ENCODE measurements around the gene COG6. TPM values are rescaled to one million over a fixed set of nuclear protein-coding genes. Genes with fewer than 3 reads are reported as not detected.

COG6 gene
- total RNA-seq, 2 experiments from 2014 or later: 30.1 to 33.2 TPM

GRCh38 chr13:39692660-39693438, 37.4 kb downstream of the COG6 start:
- Histone ChIP-seq H3K4me1 (ENCODE audit: insufficient read depth, low read length, poor library complexity, severe bottlenecking) (peaks cover 4% of the 10 kb centered on the region), H3K9me2 (ENCODE audit: insufficient read depth, low read length) (no peaks in the 10 kb centered on the region), H3K27ac (ENCODE audit: low read depth, low read length, poor library complexity, severe bottlenecking) (no peak overlapping the region), H4K20me1 (ENCODE audit: insufficient read depth, low read length) (no peaks in the 10 kb centered on the region), H3K79me2 (ENCODE audit: insufficient read depth, low read depth, low read length) (no peaks in the 10 kb centered on the region), H2AFZ (ENCODE audit: low read length) (no peak overlapping the region), H3K36me3 (ENCODE audit: insufficient read depth, low read length) (peaks cover 16% of the 10 kb centered on the region), H3K9me3 (ENCODE audit: low read length) (no peaks in the 10 kb centered on the region), H3K4me2 (ENCODE audit: low read length) (no peak overlapping the region), H3K4me3 (ENCODE audit: low read depth, low read length, poor library complexity, severe bottlenecking) (no peak overlapping the region)
- no peak for DNase-seq (ENCODE audit: low spot score)
- no TSS peak for BruUV-seq (replicated peaks)
- TF ChIP-seq EZH2phosphoT487 (IDR thresholded peaks at IDR 0.05; ENCODE audit: borderline replicate concordance, low read depth, low read length) (no peak), CTCF (conservative IDR thresholded peaks at IDR 0.05; ENCODE audit: low read length) (no peak)
- CTCF ChIA-PET (ENCODE audit: unreplicated experiment): interaction anchor here (0.5 kb wide), 1 partner anchor 397 kb away, joined by 4 read pairs; no protein-coding TSS in a partner anchor
- intact Hi-C loops (cut with micrococcal nuclease; ENCODE audit: unreplicated experiment): no loop called here
- POLR2A ChIA-PET: interaction anchor here (0.6 to 1.7 kb wide), 5 partner anchors 9 to 841 kb away, joined by 3 to 8 read pairs (median 3); no protein-coding TSS in a partner anchor

GRCh38 chr13:39699274-39699673, 43.8 kb downstream of the COG6 start:
- Histone ChIP-seq H3K4me1 (ENCODE audit: insufficient read depth, low read length, poor library complexity, severe bottlenecking) (no peaks in the 10 kb centered on the region), H3K9me2 (ENCODE audit: insufficient read depth, low read length) (no peaks in the 10 kb centered on the region; the same call in 1 of the 2 replicates), H3K4me2 (ENCODE audit: low read length) (no peak overlapping the region), H3K4me3 (ENCODE audit: low read depth, low read length, poor library complexity, severe bottlenecking) (no peak overlapping the region), H4K20me1 (ENCODE audit: insufficient read depth, low read length) (no peaks in the 10 kb centered on the region), H3K27ac (ENCODE audit: low read depth, low read length, poor library complexity, severe bottlenecking) (no peak overlapping the region), H2AFZ (ENCODE audit: low read length) (no peak overlapping the region), H3K9me3 (ENCODE audit: low read length) (no peaks in the 10 kb centered on the region), H3K79me2 (ENCODE audit: insufficient read depth, low read depth, low read length) (no peaks in the 10 kb centered on the region), H3K36me3 (ENCODE audit: insufficient read depth, low read length) (peaks cover 3% of the 10 kb centered on the region; the same call in 1 of the 2 replicates)
- intact Hi-C loops (cut with micrococcal nuclease; ENCODE audit: unreplicated experiment): no loop called here
- TF ChIP-seq EZH2phosphoT487 (IDR thresholded peaks at IDR 0.05; ENCODE audit: borderline replicate concordance, low read depth, low read length) (no peak), CTCF (conservative IDR thresholded peaks at IDR 0.05; ENCODE audit: low read length) (no peak)
- DNase-seq (ENCODE audit: low spot score): no peak
- ChIA-PET CTCF (ENCODE audit: unreplicated experiment) (no interaction called here), POLR2A (interaction anchor here (0.5 to 0.7 kb wide), 3 partner anchors 72 to 627 kb away, joined by 3 read pairs; no protein-coding TSS in a partner anchor)
- BruUV-seq (replicated peaks): no TSS peak

- H3K36me3 ChIP-seq (ENCODE audit: insufficient read depth, low read length): no peaks in the 10 kb centered on the region
- no peak for DNase-seq (ENCODE audit: low spot score)
- intact Hi-C loops (cut with micrococcal nuclease; ENCODE audit: unreplicated experiment): no loop called here
- TF ChIP-seq CTCF (conservative IDR thresholded peaks at IDR 0.05; ENCODE audit: low read length) (no peak), EZH2phosphoT487 (IDR thresholded peaks at IDR 0.05; ENCODE audit: borderline replicate concordance, low read depth, low read length) (no peak)
- no peak overlapping the region for H3K4me2 ChIP-seq (ENCODE audit: low read length)
- no TSS peak for BruUV-seq (replicated peaks)
- H3K9me3 ChIP-seq (ENCODE audit: low read length): 0 out of 2 replicates have a peak, but pooled peaks cover 11% of the 10 kb centered on the region
- H3K4me3 ChIP-seq (ENCODE audit: low read depth, low read length, poor library complexity, severe bottlenecking): no peak overlapping the region
- H4K20me1 ChIP-seq (ENCODE audit: insufficient read depth, low read length): no peaks in the 10 kb centered on the region
- H3K27ac ChIP-seq (ENCODE audit: low read depth, low read length, poor library complexity, severe bottlenecking): no peak overlapping the region
- no peaks in the 10 kb centered on the region for H3K4me1 ChIP-seq (ENCODE audit: insufficient read depth, low read length, poor library complexity, severe bottlenecking)
- H2AFZ ChIP-seq (ENCODE audit: low read length): no peak overlapping the region
- ChIA-PET CTCF (ENCODE audit: unreplicated experiment) (no interaction called here), POLR2A (no interaction called here)
- no peaks in the 10 kb centered on the region for H3K9me2 ChIP-seq (ENCODE audit: insufficient read depth, low read length)
- H3K79me2 ChIP-seq (ENCODE audit: insufficient read depth, low read depth, low read length): no peaks in the 10 kb centered on the region
These were observed 57.2 kb downstream of the COG6 start for GRCh38 chr13:39712626-39713025.
